Measurements from ENCODE around the gene MCRS1.
"Not testable (repeated sequence)": the region's sequence is repeated elsewhere in the genome, so short reads cannot be mapped to it uniquely, and the experiment has no call there.

Gene MCRS1

GRCh38 chr12:49518914-49519573 lies 48.9 kb downstream of the MCRS1 start:
- no peak for DNase-seq (ENCODE audit: low spot score)

GRCh38 chr12:49515266-49515665 lies 52.7 kb downstream of the MCRS1 start:
- no peak for DNase-seq (ENCODE audit: low spot score)

DNA sequence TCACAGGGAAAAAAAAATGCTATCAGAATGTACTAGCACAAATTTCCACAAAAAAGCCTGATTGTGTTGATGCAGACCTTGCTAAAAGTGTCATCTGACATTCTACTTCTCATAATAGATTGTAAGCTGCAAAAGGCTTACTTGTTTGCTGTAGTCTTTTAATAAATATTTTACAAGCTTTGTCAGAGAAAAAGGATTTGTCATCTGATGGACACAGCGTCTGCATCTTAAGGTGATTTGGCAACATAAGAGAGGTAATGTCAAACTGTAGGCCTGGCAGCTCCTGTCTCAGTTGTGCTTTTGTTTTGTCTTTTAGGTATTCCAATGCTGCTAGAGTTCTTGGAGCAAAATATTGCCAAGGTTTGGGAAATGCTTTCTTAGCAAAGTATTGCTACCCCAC lies 55.4 kb downstream of the MCRS1 start:
- DNase-seq (ENCODE audit: low spot score), result no peak

GRCh38 chr12:49511410-49511809 lies 56.5 kb downstream of the MCRS1 start:
- DNase-seq (ENCODE audit: low spot score), result no peak

DNA sequence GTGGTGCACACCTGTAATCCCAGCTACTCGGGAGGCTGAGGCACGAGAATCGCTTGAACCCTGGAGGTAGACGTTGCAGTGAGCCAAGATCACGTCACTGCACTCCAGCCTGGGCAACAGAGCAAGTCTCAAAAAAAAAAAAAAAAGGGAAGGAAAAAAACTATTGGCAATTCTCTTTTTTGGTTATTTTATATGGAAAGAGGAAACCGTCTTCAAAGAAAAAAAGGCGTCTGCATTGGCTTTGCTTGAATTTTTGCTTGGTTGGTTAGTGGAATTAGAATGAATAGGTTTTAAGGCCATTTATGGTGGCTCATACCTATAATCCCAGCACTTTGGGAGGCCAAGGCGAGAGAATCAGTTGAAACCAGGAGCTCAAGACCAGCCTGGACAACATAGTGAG lies 58.3 kb downstream of the MCRS1 start:
- not testable (repeated sequence) for DNase-seq (ENCODE audit: low spot score)
